ENCODE results near the gene AUNIP.
A peak's percentile ranks its signal among the peaks of the same experiment; 100 is the strongest.

Gene AUNIP

GRCh38 chr1:25794325-25794724 is 64.9 kb downstream of the AUNIP start:
- no peak overlapping the region for H3K4me3 ChIP-seq (ENCODE audit: low read depth, low read length)
- peak; percentile 40 for DNase-seq
- no peaks in the 10 kb centered on the region for H3K36me3 ChIP-seq
- no peak for TF ChIP-seq CTCF (IDR thresholded peaks at IDR 0.05; ENCODE audit: low read depth, low read length)
- H3K27ac ChIP-seq: 0 out of 2 replicates have a peak overlapping the region, but pooled peaks have one; percentile 26
- no peaks in the 10 kb centered on the region for H3K27me3 ChIP-seq (ENCODE audit: insufficient read depth, low read depth, severe bottlenecking)
- H3K9me3 ChIP-seq (ENCODE audit: severe bottlenecking): no peaks in the 10 kb centered on the region

- H3K9me3 ChIP-seq (ENCODE audit: severe bottlenecking): no peaks in the 10 kb centered on the region
- H3K36me3 ChIP-seq: no peaks in the 10 kb centered on the region
- no peaks in the 10 kb centered on the region for H3K27me3 ChIP-seq (ENCODE audit: insufficient read depth, low read depth, severe bottlenecking)
- H3K4me3 ChIP-seq (ENCODE audit: low read depth, low read length): no peak overlapping the region
- TF ChIP-seq CTCF (IDR thresholded peaks at IDR 0.05; ENCODE audit: low read depth, low read length): no peak
- 0 out of 2 replicates have a peak overlapping the region, but pooled peaks have one; percentile 26 for H3K27ac ChIP-seq
- DNase-seq: no peak
Measured at GRCh38 chr1:25793585-25794170, 65.6 kb downstream of the AUNIP start.

GRCh38 chr1:25792115-25792514 is 67.1 kb downstream of the AUNIP start:
- no peak overlapping the region for H3K27ac ChIP-seq
- H3K36me3 ChIP-seq: no peaks in the 10 kb centered on the region; the same call in 1 of the 2 replicates
- H3K4me3 ChIP-seq (ENCODE audit: low read depth, low read length): no peak overlapping the region
- TF ChIP-seq CTCF (IDR thresholded peaks at IDR 0.05; ENCODE audit: low read depth, low read length): no peak
- H3K27me3 ChIP-seq (ENCODE audit: insufficient read depth, low read depth, severe bottlenecking): no peaks in the 10 kb centered on the region
- H3K9me3 ChIP-seq (ENCODE audit: severe bottlenecking): no peaks in the 10 kb centered on the region
- DNase-seq: no peak

- Histone ChIP-seq H3K27ac (no peak overlapping the region), H3K9me3 (ENCODE audit: severe bottlenecking) (no peaks in the 10 kb centered on the region), H3K4me3 (ENCODE audit: low read depth, low read length) (no peak overlapping the region), H3K27me3 (ENCODE audit: insufficient read depth, low read depth, severe bottlenecking) (no peaks in the 10 kb centered on the region), H3K36me3 (no peaks in the 10 kb centered on the region; the same call in 1 of the 2 replicates)
- no peak for TF ChIP-seq CTCF (IDR thresholded peaks at IDR 0.05; ENCODE audit: low read depth, low read length)
- no peak for DNase-seq
Measured at GRCh38 chr1:25790472-25790871, 68.8 kb downstream of the AUNIP start.

GRCh38 chr1:25787760-25788166 is 71.5 kb downstream of the AUNIP start:
- no peak for TF ChIP-seq CTCF (IDR thresholded peaks at IDR 0.05; ENCODE audit: low read depth, low read length)
- no peaks in the 10 kb centered on the region; the same call in 1 of the 2 replicates for H3K36me3 ChIP-seq

More at GRCh38 chr1:25787760-25788166, 71.5 kb downstream of the AUNIP start:
- DNase-seq: no peak
- H3K9me3 ChIP-seq (ENCODE audit: severe bottlenecking): no peaks in the 10 kb centered on the region
- no peak overlapping the region for H3K4me3 ChIP-seq (ENCODE audit: low read depth, low read length)
- H3K27ac ChIP-seq: no peak overlapping the region
- H3K27me3 ChIP-seq (ENCODE audit: insufficient read depth, low read depth, severe bottlenecking): no peaks in the 10 kb centered on the region
